GM21825 (cell line): Measurements from ENCODE around the gene ZNG1F.
"Not testable (repeated sequence)": the region's sequence is repeated elsewhere in the genome, so short reads cannot be mapped to it uniquely, and the experiment has no call there.

Source experiments
- ATAC-seq: cut with Tn5 transposase; IDR thresholded peaks from one replicate; pipeline ENCODE4 v1.9.1; 2021; ENCODE audit warnings: mild to moderate bottlenecking, moderate library complexity; ENCODE audit not compliant: unreplicated experiment

Gene ZNG1F

DNA sequence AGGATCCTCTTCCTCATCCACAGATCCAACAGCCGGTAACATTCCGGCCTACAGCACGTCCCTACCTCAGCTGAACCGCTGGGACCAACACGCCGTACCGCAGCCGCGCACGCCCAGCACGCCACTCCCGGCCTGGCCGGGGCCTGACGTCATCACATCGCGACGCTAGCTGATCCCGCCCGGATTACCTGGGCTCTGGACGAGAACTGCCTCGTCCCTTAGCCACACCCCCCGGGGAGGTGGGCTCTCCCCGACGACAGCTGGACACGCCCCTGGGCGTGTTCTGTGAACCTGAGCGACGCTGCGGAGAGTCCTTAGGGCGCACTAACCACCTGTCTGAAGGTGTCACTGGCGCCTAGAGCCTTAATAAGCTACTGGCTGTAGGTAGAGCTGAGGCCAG is at the start of gene ZNG1F:
ZNG1F (minus strand) TSS at position 101 of the 400 bp plus-strand sequence; CDS start at position 42, 59 bp downstream.
- ATAC-seq: not testable (repeated sequence)

DNA sequence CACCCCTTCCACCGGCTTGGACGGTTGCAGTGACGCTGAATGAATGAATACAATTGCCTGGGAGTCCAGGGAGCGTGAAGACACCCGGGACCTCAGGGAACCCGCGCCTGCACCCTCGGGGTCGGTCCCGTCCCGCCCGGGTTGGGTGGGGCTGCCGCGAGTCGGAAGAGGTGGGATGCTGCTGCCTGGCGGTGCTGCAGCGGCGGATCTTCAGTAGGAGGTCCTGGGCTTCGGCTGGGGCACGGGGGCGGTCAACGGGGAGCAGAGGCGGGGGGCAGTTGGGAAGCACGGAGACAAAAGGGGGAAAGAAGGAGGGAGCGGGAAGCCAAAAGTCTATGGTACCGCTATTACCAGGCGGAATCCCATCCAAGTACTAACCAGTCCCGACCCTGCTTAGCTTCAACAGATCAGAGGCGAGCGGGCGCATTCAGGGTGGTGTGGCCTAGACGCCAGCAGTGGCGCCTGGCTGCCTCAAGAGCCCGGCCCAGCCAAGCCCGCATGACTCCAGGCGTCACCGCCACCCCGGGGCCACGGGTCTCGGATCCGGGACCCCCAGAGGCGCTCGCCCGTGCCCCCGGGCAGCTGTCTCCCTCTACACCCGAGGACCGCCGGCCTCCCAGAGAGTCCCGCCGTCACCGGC is 48.1 kb upstream of the ZNG1F start:
- not testable (repeated sequence) for ATAC-seq

DNA sequence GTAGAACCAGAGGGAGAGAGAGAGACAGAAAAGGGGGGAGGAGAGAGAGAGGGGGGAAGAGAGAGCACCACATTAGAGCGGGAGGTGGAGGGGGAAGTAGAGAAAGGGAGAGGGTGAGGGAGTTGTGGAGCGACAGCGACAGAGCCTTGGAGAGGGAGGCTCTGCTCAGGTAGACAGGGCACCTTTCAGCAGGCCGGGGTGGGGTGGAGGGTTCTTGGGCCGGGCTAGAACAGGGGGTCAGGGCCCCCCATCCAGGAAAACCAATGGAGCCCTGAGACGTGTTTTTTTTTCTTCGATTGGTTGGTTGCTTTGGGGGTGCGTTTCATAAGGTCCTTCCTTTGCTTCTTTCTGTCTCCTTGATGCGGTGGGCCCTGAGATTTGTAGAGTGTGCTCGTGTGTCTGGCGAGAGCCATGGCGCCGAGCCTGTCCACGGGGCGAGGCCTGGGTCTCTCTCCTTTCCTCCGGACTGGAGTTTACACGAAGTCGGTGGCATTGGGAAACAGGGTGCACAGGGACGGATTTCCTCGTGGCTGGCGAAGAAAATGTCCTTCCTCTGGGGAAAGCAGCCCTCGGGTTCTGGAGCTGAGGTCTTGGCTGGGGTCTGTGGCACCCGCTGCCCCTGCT is 47.5 kb upstream of the ZNG1F start:
- ATAC-seq: not testable (repeated sequence)

DNA sequence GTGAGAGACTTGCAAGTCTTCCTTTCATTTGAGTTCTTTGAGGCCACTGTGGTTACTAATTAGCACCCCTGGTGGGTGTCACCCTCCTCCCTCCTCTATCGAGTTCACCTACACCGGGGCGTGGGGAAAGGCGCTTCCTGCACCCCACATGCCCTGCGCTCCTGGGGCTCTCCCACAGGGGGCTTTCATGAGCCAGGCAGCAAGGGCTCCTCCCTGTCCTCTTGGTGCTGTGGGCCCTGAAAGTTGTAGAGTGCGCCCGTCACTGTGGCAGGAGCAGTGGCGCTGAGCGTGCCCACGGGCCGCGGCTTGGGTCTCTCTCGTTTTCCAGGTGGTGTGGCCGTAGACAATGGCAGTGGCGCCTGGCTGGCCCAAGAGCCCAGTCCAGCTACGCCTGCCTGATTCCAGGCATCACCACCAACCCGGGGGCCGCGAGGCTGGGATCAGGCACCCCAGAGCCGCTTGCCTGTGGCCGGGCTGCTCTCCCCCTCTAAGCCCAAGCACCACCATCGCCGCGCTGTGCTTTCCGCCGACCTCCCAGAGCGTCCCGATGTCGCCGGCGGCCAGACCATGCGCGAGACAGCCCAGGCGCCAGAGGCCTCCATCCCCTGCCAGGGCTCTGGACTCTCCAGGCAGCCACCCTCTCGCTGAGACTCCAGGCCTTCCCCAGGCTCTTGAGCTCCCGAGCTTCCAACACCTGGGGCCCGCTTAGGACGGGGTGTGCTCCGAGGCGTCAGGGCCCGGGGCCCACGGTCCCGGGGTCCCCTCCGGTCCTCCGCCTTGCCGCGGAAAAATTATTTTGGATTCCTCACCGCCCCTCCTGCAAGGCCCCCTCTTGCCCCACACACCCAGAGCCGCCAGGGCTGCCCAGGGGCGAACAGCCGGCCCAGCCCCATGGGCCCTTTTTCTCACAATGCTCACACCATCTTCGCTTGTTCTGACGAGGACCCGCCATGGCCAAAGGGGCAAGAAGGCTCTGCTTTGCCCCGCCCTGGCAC is 46.0 kb upstream of the ZNG1F start:
- ATAC-seq: peak; percentile 100

DNA sequence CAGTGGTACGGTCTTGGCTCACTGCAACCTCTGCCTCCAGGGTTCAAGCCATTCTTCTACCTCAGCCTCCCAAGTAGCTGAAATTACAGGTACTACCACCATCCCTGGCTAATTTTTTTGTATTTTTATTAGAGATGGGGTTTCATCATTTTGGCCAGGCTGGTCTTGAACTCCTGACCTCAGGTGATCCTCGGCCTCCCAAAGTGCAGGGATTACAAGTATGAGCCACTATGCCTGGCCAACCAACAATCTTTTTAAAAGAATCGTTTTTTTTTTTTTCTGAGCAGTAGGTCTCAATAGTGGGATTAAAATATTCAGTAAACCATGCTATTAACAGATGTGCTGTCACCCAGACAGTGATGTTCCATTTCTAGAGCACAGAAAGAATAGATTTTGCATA is 45.1 kb upstream of the ZNG1F start:
- peak; percentile 4 for ATAC-seq

DNA sequence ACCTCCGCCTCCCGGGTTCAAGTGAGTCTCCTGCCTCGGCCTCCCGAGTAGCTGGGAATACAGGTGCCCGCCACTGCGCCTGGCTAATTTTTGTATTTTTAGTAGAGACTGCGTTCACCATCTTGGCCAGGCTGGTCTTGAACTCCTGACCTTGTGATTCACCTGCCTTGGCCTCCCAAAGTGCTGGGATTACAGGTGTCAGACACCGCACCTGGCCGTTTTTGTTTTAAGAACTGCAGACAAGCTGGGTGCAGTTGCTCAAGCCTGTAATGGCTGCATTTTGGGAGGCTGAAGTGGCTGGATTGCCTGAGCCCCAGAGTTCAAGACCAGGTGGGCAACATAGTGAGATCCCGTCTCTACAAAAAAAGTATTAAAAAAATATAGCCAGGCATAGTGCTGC is 43.2 kb upstream of the ZNG1F start:
- not testable (repeated sequence) for ATAC-seq

DNA sequence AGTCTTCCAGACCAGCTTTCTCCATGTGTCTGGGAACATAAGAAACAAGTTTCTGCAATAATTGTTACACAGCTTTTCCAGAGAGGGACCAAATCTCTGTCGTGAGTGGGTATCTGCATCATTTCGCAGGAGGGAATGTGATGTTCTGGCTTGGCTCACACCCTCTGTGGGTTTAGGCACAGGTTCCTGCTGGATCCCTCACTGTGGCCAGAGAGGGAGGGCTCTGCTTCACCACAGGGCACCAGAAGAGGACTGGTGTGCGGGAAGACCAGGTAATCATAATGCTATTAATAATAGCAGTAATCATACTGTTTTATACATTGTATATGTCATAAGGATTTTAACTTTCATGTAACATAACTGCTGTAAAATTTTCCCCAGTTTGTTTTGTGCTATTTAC is 41.3 kb upstream of the ZNG1F start:
- ATAC-seq: not testable (repeated sequence)

DNA sequence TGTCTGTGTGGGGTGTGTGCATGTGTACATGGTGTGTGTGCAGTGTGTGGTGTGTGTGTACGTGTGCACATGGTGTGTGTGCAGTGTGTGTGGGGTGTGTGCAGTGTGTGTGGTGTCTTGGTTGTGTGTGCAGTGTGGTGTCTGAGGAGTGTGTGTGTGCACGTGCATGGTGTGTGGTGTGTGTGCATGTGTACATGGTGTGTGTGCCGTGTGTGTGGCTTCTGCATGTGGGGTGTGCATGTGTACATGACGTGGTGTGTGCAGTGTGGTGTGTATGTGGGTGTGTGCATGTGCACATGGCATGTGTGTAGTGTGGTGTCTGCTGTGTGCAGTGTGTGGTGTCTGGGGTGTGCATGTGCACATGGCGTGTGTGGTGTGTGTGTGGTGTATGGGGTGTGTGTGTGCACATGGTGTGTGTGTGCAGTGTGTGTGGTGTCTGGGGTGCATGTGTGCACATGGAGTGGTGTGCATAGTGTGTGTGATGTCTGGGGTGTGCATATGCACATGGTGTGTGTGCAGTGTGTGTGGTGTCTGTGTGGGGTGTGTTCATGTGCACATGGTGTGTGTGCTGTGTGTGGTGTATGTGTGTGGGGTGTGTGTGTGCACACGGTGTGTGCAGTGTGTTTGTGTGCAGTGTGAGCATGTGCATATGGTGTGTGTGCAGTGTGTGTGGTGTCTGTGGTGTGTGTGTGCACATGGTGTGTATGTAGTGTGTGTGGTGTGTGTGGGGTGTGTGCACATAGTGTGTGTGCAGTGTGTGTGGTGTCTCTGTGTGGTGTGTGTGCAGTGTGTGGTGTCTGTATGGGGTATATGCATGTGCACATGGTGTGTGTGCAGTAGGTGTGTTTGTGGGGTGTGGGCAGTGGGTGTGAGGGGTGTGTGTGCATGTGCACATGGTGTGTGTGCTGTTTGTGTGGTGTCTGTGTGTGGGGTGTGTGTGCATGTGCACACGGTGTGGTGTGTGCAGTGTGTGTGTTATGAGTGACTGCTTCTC is 40.6 kb upstream of the ZNG1F start:
- no peak for ATAC-seq

DNA sequence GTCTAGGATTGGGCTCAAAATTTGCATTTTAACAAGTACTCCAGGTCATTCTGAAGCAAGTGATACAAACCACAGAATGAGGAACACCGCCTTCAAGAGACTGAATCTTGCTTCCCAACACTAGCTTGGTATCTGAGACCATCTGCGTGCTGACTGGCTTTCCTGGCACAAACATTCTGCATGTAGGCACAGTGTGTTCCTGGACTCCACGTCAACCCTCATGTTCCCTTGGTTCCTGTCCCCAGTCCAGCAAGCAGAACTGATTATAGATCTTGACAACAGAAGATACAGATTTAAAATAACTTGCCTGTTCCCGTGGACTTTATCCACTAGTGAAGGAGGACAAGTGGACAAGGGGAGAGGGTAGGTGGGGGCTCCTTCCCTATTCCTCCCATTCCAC is 30.7 kb upstream of the ZNG1F start:
- not testable (repeated sequence) for ATAC-seq

DNA sequence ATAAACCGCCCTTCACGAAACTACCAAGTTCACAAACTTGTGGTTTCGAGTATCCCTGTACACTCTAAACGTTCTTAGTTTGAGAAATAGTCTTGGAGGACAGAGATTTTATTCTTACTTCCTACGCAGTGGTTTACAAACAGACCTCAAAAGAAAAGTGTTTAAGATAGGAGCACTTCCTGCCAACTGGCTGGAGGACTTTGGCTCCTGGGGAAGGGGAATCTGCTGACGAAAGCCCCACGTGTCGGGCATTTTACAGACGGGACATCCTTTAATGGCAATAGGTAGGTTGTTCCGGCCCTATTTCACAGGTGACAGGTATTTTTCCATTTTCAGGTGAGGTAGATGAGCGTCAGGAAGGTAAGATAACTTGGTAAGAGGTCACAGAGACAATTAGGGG is 678 bp downstream of the ZNG1F start:
- ATAC-seq: not testable (repeated sequence)

DNA sequence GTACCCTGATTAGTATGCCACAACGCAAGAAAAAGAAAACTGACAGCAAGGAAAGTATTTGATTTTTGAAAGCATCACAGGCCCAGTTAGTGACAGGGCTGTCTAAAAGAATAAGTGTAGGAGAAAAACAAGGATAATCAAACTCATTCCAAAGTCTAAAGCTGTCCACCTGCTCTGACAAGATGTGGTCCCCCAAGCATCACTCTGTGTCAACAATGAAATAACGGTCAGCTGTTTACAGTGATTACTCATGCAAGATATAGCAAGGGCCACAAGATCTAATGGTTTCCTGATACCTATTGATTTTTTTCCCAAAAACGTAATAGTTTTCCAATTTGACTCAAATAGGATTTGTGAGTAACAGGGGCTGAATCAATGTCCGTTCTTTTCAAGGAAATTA is 14.1 kb downstream of the ZNG1F start:
- not testable (repeated sequence) for ATAC-seq

DNA sequence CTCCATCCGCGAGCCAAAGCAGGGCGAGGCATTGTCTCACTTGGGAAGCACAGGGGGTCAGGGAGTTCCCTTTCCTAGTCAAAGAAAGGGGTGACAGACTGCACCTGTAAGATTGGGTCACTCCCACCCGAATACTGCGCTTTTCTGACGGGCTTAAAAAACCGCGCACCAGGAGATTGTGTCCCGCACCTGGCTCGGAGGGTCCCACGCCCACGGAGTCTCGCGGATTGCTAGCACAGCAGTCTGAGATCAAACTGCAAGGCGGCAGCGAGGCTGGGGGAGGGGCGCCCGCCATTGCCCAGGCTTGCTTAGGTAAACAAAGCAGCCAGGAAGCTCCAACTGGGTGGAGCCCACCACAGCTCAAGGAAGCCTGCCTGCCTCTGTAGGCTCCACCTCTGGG is 39.0 kb downstream of the ZNG1F start:
- ATAC-seq: not testable (repeated sequence)

DNA sequence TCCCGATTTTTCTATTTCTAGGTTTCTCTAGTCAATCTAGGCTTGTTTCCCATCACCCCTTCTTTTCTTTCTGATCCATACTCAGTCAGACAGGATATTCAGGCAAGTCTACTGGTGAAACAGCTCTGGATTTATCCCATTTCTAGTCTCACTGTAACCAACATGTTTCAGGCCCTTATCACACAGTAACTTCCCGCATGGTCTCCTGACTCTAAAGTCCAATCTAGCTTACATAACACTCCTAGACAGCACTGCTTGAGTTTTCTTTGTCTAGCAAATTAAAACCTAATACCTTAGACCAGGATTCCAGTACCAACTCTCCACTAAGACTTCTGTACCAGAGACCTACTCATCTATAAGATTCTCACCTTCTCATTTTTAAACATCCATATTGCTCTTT is 47.2 kb downstream of the ZNG1F start:
- ATAC-seq: not testable (repeated sequence)

DNA sequence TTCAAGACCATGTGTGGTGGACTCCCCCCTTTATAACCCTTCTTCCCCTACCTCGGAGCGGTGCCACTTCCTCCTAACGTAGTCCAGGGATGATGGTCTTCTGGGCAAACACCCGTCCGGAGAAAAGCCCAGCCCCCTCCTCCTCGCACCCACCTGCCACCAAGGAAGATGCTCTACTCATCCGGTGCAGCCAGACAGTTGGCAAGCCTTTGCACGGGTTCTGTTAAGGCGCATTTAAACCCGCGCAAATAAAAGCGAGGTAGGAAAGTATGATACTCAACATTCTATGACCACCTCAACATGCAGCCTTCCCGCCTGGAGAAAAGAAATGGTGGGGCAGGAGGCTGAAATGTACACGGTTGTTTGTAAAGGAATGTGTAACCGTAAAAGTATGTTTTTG is 60.5 kb downstream of the ZNG1F start, which contains the start of gene FOXD4L6:
FOXD4L6 (minus strand) TSS at position 101 of the 400 bp plus-strand sequence. CDS start 298 bp downstream, outside the sequence.
- ATAC-seq: not testable (repeated sequence)

DNA sequence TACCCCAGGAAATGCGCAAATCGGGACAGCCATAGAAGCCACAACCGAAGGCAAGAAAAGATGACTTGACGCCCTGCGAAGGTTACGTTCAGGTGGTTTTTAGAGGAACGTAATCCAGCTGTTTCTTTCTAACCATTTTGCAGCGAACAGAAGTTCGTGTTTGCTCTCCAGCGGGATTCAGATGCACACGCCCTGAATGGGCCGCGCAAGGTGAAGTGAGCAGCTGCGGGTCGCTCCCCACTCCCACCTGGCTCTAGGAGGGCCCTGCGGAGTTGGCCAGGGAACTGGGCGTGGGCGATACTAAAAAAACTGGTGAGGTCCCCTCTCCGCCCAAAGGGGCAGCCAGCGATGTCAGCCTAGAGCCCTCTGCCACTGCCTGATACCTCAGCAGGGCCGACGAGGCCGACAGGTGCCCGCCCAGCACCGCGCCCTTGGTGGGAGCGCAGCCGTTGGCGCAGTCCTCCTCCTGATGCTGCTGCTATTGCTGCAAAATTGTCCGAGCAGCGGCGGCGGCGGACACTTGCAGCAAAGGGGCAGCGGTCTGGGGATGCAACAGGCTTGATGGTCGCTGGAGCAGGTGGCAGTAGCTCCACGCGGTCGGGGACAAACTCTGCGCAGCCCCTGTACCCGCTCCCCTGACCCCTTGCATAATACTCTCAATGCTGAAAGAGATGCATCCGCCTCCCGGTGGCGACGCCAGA is 62.2 kb downstream of the ZNG1F start:
- not testable (repeated sequence) for ATAC-seq

DNA sequence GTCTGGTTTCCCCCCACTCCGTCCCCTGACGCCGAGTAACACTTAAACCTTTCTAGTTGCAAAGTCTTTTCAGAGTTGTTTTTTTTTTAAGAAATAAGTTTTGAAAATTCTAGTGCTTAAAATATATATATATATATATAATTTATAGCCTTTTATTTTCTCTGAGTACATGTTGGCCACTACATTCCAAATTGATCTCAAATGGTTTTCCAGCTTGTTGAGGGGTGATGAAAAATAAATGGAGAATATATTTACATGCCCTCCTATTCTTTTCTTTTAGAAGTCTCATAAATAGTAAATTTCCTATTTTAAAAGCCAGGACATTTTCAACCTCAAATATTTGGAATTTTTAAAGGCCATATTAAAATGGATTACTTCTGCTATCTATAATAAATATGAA is 63.2 kb downstream of the ZNG1F start:
- not testable (repeated sequence) for ATAC-seq

DNA sequence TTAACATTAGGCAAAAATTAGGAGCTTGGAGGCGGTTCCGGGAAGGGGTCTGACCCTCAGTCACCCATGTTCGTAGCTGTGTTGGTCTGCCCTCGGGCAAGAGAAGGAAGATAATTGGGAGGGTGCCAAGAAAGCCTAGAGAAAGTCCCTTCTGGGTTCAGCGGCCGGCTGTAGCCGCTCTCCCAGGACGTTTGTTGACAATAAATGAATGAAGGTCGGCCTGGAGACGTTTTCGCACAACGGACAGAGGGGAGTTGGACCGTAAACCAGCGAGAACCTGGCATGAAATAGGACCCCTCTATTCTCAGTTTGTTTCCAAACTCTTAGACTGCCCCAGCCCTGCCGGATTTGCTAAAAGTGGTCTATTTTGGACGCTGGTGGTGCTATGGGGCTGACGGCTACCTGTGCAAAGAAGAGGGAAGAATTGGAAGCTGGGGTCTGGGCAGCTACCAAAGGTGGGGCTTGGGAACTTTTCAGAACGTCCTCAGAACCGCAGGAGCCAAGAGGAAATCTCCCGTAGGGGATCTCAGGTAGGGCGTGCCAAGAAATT is 63.9 kb downstream of the ZNG1F start:
- not testable (repeated sequence) for ATAC-seq

DNA sequence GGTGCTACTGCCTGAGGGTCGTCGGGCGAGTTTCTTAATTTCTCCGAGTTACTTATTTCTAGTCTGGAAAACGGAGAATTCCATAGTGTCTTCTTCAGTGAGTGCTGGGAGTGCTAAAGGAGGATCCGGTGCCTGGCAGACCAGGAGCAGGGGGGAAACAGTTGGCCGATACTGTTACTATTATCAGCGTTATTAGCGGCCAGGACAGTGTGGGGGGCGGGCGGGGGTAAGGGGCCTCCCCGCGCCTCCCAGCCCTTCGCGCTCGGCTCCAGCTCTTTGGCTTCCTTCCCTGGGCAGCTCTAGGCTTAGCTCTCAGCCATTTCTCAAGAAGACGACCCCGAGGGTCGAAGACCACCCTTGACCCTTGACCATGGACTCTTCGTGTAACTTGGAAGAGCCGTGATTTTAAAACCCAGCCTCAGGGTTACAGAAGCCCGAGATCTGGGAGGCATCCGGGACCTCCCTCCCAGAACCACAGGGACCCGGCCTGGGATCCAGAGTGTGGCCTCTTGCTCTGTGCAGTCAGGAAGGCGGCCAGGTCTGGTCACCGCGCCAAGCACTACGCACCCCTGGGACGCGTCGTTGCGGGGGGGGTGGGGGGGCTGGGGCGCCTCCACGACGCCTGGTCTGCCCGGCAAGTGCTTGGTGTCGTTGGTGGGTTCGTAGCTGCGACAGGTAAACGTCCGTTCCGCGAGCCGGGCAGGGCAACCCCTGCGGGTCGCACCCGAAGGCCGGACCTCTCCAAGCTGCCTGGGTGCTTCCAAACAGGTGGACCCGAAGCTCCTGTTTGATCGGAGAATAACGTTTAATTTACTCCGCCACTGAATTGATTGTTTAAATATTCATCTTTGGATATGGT is 64.6 kb downstream of the ZNG1F start:
- not testable (repeated sequence) for ATAC-seq
